NCI-H510A treated with DMSO at 0.1 percent for 48 hours (cell line): ENCODE results near the gene EXOSC2.
A peak's percentile ranks its signal among the peaks of the same experiment; 100 is the strongest.

Experiments
- DNase-seq: peaks from one replicate; lab custom pipeline; 2025; lab: John Stamatoyannopoulos, UW

Gene EXOSC2, protein sequence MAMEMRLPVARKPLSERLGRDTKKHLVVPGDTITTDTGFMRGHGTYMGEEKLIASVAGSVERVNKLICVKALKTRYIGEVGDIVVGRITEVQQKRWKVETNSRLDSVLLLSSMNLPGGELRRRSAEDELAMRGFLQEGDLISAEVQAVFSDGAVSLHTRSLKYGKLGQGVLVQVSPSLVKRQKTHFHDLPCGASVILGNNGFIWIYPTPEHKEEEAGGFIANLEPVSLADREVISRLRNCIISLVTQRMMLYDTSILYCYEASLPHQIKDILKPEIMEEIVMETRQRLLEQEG

DNA sequence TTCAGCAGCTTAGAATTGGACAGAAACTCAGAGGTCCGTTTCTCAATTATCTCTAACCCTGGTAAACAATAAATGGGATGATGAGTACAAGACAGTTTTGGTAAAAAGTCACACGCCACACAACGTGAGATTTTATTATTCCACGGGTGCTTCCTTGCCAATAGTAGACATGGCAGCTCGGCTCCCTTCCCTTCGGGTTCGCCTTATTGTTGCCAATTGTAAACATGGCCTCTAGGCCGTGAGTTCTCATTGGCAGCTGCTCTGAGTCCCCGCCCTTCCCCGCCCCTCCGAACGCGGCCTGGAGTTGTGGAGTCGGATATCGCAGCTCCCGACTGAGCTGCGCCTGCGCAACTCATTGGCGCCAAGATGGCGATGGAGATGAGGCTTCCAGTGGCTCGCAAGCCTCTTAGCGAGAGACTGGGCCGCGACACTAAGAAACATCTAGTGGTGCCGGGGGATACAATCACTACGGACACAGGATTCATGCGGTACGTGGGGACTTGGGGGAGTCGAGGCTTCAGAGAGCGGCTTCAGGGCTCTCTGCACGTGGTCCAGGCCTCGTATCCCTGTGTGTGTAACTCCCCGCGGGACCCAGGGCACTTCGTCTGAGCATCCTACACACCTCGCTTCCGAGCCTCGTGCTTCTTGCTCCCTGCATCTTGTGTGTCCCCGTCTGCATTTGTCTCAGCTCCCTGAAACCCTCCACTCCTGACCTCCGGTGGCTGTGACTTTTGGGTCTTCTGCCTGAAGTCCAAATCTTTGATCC lies at the start of gene EXOSC2:
Gene EXOSC2, plus strand, starts transcription at position 355 of the 766 bp plus-strand sequence. Its CDS starts 12 bp downstream, at position 367.
- DNase-seq: peak; percentile 96

DNA sequence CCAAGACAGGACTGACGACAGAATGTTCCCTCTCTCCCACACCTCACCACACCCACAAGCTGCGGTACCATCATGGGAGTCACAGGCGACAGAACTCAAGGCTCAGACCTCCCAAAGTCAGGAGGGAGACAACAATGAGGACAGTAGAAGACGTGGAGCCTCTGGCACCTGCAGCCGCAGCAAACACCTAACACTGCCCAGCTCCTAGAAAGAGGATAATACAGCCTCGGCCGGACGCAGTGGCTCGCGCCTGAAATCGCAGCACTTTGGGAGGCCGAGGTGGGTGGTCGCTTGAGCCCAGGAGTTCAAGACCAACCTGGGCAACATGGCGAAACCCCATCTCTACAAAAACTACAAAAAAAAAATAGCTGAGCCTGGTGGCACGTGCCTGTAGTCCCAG lies 42.4 kb upstream of the EXOSC2 start:
- no peak for DNase-seq

DNA sequence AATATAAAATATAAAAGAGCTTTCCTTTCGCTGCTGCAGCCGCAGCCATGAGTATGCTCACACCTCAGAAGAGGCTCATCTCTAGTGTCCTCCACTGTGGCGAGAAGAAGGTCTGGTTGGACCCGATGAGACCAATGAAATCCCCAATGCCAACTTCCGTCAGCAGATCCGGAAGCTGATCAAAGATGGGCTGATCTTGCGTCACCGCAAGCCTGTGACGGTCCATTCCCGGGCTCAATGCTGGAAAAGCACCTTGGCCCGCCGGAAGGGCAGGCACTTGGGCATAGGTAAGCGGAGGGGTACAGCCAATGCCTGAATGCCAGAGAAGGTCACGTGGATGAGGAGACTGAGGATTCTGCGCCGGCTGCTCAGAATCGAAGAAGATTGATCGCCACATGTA lies 41.8 kb upstream of the EXOSC2 start:
- no peak for DNase-seq

DNA sequence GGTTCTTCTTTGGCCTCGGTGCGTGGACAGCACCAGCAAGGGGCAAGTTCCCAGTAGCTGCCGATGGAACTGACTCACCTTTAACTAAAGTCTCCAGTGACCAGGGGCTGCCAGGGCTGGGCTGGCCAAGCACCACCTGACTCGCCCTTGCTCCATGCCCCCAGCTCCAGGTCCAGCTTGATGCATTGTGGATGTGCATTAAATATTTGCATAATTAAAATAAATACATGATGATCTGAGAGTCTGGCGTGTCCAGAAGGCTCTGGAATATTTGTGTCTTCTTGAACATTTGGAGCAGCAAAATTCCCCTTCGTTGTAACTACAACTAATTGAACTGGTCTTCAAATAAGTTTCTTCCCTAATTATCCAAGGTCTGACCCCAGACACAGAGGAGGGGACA lies 38.7 kb upstream of the EXOSC2 start:
- DNase-seq: no peak

DNA sequence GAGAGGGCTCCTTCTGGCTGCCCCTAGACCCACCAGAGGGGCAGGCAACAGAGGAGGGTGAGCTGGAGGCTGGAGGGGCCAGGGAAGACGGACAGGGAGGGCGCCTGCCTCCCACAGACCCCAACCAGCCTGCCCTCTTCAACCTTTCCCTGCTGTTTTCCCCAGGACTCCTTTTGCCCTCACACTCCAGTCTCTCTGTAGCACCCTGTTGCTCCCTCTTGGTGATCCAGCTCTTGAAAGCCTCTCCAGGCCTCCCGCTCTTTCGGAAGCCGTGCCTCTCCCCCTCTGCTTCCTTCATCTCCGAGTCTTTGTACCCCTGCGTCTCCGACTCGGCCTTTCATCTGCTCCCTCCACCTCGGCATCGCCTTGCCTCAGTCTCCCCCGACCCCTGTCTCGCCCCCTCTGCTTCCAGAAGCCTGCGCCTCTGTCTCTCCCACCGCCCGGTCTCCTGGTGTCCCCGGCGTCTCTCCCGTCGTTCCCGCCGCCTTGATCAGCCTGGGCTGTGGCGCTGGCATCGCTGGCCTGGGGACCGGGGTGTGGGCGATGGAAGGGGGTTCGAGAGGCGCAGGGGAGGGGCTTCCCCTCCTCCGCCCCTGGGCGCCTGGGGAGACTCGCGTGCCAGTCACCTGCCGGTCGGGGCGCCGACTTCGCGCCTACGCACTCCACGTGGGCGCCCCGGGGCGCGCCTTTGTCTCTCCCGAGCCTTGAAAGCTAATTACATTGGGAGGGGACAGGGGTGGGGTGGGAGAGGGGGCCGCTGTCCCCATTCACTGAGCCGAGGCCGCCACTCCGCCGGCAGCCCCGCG lies 34.5 kb upstream of the EXOSC2 start:
- DNase-seq: no peak

DNA sequence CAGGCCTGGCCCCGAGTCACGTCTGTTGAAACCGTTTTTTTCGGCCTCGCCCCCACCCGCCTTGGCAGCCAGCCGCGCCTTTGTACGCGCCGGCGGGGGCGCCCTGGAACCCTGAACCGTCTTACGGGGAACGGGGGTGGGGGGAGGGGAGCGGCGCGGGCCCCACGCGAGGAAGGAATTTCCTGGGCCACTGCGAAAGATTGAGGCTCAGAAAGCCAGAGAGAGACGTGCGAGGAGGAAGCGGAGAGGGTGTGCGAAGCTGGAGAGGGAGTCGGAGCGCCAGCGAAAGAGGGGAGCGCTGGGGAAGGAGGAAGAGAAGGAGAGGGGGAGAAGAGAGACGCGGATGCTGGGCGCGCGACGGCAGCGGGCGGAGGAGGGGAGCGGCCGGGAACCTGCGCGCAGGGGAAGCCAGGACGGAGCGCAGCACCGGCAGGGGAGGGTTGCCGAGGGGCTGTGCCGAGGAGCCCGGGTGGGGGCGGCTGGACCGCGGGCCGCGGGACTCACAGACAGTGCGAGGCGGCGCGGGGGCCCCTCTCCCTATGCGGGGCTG lies 33.8 kb upstream of the EXOSC2 start:
- DNase-seq: no peak

DNA sequence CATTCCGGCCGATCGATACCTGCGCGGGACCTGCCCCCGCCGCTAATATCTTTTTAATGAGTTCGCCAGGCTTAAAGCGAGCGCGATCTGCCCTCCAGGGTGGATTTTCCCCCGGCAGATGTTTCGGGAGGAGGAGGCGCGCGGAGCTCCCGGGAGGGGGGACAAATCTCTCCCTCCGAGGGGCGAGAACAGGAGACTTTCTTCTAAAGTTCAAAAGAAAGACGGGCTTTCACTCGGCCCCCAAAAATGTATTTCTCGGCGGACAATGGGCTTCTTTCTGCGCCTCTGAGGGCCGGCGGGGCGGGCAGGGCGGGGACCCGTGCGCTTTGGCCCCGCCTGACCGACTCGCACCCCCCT lies 33.3 kb upstream of the EXOSC2 start:
- no peak for DNase-seq

DNA sequence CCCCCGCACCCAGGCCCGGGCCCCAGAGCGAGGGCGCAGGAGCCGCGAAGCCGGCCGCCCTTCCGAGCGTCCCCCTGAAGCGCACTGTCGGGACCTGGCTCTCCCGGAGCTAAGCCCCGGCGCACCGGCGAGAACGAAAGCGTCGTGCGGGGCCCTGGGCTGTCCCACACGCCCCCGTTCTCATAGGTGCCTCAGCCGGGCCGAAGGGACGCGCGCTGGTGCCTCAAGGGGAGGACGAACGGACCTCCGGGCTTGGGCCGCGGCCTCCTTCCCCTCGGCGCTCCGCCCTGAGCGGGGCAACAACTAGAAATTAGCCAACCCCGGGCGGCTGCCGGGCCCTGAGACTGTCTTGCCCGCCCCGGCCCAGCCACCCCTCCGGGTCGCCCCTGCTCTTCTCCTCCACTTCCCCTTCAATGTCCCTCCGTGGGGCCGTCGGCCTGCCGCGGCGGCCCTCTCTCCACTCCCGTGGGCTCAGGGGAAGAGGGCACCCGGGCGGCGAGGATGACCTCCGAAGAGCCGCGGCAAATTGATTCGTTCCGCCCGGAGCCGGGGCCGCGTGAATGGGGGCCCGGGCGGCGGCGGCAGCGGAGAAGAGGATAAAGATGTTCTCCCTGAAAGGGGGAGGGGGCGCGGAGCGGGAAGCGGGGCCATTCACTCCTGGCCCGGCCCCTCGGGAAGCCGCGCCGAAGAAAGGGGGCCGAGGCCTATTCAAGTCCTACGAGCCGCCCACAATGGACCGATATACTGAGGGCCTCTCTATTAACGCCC lies 32.7 kb upstream of the EXOSC2 start:
- DNase-seq: no peak

DNA sequence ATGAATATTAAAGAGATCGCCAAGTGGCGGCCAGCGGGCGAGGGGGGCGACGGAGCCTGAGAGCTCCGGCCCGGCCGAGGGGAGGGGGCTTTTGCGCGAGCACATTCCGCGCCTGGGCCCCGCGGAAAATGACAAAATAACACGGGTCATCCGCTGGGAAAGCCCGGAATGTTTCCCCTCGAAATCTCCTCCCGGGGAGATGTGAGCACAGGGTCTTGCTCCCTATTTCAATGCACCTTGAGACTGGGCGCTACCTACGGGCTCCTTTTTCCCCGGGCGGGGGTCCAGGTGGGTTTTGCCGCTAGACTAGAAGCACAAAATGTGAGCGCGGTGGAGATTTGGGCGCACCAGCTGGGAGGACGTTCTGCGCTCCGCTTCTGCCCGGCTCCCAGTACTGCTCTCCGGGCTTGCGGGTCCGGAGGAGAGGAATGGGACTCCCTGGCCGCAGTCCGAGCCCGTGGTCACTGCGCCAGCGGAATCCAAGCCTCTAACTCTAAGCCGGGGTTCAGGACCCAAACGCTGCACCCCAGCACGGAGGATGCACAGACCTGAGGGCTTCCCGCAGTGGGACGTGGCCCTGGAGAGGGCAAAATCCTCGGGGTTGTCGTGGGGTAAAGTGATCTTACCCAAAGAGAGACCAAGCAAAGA lies 32.0 kb upstream of the EXOSC2 start:
- DNase-seq: no peak

DNA sequence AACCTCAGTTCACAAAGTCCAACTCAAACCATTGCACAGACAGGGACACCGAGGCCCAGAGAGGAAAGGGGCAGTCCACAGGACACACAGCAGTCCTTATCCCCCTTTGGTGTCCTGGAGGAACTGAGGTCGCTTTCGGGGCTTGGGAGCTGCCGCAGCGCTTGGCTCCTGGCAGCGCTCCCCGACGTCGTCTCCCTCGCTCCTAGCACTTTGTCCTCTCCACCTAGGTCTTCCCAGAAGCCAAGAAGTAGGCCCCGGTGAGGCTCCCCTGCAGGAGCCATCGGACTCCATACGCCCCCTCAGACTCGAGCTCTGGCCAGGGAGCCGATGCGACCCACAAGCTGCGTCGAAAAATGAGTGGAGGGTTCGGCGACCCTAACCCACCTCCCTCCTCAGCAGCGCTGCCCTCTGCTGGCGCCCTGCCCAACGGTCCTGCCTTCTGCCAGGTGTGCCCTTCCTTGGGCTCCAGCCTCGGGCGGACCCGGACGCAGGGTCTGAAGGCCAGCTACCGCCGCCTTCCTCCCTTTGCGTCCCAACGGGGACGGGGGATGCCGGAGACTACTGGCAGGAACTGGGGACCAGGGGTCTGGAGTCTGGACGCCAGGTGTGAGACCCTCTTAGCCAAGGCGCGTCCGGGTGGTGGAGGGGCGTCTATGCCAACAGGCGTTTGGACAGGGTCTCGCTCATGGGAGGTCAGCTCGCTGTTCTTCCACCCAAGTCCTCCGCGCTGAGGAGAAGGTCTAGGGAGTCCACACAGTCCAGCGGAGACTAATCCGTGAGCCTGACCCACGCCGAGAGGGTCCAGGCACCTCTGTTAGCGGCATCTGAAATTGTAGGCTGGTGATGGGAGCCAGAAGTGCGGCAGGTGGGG lies 31.2 kb upstream of the EXOSC2 start:
- no peak for DNase-seq

DNA sequence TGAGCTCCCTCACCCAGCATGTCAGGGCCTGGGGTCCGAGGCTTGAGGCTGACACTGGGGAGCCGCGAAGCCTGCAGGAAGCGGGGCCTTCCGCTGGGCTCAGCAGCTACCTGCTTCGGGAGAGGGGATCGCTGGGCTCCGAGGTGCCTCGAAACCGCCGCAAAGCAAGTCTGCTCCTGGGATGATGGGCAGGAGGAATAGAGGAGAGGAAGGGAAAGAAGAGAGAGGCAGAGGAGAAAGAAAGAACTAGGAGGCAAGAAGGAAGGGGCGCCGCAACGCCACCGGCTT lies 30.7 kb upstream of the EXOSC2 start:
- no peak for DNase-seq

DNA sequence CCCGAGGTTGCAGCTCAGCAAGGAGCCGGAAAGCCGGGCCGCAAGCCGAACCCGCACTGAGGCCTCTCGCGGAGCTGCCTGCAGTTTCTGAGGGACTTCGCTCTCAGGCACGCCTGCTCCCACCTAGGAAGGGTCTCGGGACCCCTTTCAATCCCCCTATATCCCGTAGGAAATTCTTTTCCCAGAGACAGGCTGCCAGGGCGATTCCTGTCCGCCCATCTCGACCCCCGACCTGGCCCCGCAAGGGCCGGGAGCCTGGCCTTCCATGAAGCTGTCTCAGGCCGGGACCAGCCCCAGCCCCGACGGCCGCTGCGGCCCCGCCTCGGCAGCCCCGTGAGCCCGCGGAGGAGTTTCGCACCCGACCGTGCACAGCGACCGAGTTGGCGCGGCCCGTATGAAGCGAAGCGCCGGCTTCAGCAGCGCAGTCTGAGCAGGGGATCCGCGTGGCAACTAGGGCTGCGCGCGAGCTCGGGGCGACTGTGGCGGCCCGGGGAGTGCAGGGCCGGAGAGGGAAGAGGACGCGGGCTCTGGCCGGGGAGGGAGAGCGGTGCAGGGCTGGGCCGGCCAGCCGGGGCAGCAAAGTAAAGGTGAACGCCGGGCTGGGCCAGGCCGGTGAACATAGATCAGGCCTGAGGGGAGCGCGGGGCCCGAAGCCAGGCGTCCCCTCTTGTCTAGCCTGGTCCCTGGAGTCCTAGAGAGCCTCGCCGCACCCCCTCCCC lies 30.2 kb upstream of the EXOSC2 start:
- no peak for DNase-seq

DNA sequence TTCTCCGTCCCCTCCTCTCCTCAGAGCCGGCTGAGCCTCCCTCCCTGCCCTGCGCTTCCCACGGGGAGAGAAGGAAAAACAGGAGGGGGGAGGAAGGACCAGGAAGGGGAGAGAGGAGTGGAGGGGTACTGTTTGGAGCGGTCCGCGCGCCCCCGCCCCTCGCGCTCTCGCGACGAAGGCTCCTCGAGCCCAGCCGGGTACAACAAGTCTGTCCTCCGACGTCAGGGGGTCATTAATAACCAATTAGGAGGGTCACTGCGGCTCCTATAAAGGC lies 29.7 kb upstream of the EXOSC2 start:
- no peak for DNase-seq

DNA sequence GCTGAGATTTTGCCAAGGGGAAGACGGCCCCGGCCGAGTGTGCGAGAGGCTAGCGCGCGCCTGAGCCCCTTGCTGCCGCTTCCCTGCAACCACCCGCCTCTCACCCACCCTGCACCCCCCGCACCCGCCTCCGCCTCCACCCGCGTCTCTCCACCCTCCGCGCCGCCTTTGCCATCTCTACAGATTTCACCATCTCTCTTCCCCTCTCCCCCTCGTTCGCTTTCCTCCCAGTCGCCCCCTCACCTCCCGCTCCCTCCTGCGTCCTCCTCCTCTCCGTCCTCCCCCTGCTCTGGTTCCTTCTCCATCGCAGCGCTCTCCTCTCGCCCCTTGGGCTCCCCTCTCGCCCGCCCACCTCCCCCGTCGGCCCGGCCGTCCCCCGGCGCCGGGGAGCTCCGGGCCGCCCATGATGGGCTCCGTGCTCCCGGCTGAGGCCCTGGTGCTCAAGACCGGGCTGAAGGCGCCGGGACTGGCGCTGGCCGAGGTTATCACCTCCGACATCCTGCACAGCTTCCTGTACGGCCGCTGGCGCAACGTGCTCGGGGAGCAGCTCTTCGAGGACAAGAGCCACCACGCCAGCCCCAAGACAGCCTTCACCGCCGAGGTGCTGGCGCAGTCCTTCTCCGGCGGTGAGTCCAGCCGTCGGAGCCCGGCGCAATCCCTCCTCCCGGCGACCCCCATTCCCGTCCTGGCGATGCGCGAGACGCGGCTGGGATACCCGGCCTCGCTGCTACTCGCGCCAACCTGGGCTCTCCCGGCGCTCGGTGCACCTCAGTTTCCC lies 29.1 kb upstream of the EXOSC2 start, which contains the start of gene PRDM12:
Gene PRDM12, plus strand, starts transcription at position 344 of the 778 bp plus-strand sequence. Its CDS starts 60 bp downstream, at position 404.
- DNase-seq: no peak

DNA sequence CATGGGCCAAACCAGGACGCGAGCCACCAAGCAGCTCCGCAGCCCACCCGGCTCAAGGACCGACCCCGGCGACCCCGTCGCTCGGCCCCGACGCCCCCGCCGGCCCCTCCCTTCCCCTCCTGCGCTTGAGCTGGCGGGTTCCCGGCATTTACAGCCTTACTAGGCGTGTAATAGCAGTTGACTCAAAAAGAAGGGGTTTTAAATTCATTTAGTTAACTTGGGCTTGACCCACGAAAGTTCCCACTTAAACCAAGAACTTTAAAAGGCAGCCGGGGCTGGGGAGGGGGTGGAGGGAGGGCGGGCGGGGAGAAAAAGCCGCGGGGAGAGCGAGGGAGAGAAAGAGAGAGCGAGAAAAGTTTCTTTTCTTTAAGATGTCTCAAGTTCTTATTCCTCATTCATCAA lies 28.6 kb upstream of the EXOSC2 start:
- DNase-seq: no peak

DNA sequence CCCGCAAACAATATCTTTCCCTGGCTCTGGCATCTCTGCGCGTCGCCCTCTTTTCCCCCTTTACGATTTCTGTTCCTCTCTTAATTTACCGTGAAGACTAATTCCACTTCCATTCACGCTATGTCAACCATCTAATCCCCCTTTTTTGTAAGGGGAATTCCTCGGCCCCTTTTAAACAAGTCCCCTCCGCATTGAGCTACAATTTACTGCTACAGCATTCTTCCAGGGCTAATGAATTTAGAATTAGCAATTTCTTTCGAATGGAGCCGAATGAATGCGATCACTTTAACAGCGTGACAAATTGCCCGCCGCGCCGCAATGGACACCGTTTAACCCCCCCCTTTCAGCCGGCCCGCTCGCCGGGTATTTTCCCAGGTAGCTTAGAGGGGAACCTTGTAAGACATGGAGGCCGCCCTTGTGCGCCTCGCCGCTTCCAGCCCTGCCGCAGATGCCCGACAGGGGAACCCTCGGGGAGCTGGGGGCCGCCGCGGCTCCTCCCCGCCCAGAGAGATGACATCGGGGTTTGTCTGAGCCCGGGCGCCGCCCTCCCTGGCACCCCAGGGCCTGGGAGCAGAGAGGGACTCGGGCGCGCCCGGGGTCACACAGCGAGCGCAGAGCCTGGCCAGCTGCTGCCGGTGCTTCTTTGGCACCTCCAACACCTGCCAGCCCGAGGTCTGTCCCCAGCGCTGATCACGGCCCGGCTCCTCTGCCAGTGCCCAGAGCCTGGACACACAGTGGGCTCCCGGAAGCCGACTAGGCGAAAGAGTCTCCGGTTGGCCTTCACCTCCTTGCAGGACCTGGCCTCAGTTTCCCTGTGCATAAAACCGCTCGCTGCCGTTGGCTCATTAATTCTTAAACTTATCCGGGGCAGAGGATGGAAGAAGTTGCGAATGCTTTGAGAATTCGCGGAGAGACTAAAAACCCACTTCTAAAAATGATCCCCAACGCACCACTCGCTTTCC lies 27.9 kb upstream of the EXOSC2 start:
- DNase-seq: no peak

DNA sequence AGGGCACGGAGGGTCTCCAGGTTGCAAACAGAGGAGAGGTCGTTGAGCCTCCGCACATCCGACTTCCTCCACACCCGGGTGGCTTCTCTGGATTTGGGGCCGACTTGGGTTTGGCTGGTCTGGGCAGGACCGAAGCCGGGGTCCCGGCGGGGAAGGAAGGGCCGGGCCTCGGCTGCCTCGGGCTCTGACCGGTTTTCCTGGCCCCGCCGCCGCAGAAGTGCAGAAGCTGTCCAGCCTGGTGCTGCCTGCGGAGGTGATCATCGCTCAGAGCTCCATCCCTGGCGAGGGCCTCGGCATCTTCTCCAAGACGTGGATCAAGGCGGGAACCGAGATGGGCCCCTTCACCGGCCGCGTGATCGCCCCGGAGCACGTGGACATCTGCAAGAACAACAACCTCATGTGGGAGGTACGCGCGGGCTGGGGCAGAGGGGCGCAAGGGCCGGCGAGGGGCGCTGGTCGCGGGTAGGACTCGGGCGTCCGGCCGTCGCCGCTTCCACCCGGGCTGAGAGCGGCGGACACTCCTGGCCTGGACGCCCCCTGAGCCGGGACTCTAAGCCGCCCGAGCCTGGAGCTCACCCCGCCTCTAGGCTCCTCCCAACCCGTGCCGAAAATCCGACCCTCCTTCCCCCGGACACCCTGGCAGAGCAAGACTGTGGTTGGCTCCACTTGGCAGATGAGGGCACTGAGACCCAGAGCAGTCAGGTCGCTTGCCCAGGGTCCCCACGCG lies 27.0 kb upstream of the EXOSC2 start:
- DNase-seq: no peak

DNA sequence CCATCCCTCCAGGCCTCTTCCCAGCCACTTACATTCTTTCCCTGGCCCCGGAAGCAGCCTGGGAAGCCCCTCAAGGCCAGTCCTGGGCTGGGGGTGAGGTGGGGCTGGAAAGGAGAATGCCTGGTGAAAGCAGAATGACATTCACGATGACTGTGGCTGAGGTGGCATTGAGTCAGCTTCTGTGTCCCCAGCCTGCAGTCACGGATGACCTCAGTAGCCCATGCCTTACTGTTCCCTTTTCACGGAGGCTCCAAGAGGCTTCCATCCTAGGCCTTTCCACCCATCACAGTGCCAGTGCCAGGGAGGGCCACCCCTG lies 26.5 kb upstream of the EXOSC2 start:
- no peak for DNase-seq
